ENCODE measurements around the gene ASPSCR1. TPM values are rescaled to one million over a fixed set of nuclear protein-coding genes. Genes with fewer than 3 reads are reported as not detected.

Gene ASPSCR1
- total and polyA plus RNA-seq, 9 of the 15 experiments (the other 6 are each of a cell fraction or from before 2014, with no cell fraction given): 0.90 to 36.9 (median 11.6) TPM

DNA sequence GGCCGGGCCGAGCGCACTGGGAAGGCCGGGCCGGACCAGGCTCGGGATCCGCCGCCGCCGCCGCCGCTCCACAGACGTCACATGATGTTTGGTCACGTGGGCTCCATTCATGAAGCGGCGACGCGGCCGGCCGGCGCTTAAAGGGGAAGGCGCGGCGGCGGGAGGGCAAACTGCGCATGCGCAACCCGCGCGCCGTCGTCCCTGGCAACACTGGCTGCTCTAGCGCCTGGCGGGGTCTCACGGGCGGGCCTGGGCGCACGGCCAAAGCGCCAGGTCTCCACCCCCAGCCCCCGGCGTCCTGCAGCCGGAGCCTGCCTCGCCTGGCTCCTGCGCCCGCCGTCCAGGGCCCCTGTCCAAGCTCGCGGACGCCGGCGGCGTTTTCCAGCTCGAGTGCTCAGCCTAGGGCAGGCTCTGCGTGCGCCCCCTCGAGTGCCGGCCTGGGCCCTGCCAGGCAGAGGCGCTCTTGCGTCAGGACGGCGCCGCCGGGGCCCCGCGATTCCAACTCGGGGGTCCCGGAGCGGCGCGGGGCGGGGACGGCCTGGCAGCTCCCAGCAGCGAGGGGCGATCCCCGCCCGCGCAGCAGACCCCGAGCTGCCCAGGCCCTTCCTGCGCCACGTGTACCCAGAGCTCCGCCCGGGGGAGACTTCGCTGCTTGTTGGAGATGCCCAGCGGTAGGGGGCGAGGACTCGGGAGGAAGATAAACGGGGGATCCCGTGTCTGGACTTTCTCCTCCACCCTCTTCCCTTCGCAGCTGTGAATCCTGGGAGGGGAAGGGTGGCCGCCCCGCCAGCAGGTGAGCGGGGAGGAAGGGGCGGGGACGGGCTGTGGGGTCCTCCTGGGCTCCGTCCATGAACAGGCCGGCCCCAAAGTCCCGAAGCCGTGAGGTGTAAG, 49.5 kb upstream of the ASPSCR1 start, which contains the start of gene MAFG (continued):
- TF ChIP-seq, protein P1, sequence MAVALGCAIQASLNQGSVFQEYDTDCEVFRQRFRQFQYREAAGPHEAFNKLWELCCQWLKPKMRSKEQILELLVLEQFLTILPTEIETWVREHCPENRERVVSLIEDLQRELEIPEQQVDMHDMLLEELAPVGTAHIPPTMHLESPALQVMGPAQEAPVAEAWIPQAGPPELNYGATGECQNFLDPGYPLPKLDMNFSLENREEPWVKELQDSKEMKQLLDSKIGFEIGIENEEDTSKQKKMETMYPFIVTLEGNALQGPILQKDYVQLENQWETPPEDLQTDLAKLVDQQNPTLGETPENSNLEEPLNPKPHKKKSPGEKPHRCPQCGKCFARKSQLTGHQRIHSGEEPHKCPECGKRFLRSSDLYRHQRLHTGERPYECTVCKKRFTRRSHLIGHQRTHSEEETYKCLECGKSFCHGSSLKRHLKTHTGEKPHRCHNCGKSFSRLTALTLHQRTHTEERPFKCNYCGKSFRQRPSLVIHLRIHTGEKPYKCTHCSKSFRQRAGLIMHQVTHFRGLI (CRISPR knock-in tag; IDR thresholded peaks at IDR 0.05): no peak
- no peak for TF ChIP-seq SAP30 (IDR thresholded peaks at IDR 0.05; ENCODE audit: borderline replicate concordance, insufficient read depth, low read depth, low read length, poor library complexity, severe bottlenecking)
- TF ChIP-seq ZNF217 (CRISPR knock-in tag; IDR thresholded peaks at IDR 0.05): no peak
- no peak for TF ChIP-seq EHMT2 (IDR thresholded peaks at IDR 0.05)
- TF ChIP-seq ELF4 (CRISPR knock-in tag; IDR thresholded peaks at IDR 0.05): no peak
- TF ChIP-seq, protein P2, sequence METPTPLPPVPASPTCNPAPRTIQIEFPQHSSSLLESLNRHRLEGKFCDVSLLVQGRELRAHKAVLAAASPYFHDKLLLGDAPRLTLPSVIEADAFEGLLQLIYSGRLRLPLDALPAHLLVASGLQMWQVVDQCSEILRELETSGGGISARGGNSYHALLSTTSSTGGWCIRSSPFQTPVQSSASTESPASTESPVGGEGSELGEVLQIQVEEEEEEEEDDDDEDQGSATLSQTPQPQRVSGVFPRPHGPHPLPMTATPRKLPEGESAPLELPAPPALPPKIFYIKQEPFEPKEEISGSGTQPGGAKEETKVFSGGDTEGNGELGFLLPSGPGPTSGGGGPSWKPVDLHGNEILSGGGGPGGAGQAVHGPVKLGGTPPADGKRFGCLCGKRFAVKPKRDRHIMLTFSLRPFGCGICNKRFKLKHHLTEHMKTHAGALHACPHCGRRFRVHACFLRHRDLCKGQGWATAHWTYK (CRISPR knock-in tag; IDR thresholded peaks at IDR 0.05): peak; percentile 74; the same call in 1 of the 2 replicates
- no peak for TF ChIP-seq ZNF274 (IDR thresholded peaks at IDR 0.05; ENCODE audit: borderline replicate concordance, low read depth, low read length)
- TF ChIP-seq, protein P3, sequence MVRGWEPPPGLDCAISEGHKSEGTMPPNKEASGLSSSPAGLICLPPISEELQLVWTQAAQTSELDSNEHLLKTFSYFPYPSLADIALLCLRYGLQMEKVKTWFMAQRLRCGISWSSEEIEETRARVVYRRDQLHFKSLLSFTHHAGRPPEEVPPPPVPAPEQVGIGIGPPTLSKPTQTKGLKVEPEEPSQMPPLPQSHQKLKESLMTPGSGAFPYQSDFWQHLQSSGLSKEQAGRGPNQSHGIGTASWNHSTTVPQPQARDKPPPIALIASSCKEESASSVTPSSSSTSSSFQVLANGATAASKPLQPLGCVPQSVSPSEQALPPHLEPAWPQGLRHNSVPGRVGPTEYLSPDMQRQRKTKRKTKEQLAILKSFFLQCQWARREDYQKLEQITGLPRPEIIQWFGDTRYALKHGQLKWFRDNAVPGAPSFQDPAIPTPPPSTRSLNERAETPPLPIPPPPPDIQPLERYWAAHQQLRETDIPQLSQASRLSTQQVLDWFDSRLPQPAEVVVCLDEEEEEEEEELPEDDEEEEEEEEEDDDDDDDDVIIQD (CRISPR knock-in tag; IDR thresholded peaks at IDR 0.05): no peak
- no peak; the same call in 1 of the 2 replicates for TF ChIP-seq RBM34 (IDR thresholded peaks at IDR 0.05; ENCODE audit: borderline replicate concordance, insufficient read depth, low read length)
- no peak for TF ChIP-seq CHD2 (IDR thresholded peaks at IDR 0.05; ENCODE audit: low read depth, low read length)
- TF ChIP-seq FOS (IDR thresholded peaks at IDR 0.05; ENCODE audit: extremely low read depth, insufficient read length): no peak
- TF ChIP-seq, protein P4, sequence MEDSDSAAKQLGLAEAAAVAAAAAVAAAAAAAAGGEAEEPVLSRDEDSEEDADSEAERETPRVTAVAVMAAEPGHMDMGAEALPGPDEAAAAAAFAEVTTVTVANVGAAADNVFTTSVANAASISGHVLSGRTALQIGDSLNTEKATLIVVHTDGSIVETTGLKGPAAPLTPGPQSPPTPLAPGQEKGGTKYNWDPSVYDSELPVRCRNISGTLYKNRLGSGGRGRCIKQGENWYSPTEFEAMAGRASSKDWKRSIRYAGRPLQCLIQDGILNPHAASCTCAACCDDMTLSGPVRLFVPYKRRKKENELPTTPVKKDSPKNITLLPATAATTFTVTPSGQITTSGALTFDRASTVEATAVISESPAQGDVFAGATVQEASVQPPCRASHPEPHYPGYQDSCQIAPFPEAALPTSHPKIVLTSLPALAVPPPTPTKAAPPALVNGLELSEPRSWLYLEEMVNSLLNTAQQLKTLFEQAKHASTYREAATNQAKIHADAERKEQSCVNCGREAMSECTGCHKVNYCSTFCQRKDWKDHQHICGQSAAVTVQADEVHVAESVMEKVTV (CRISPR knock-in tag; IDR thresholded peaks at IDR 0.05): no peak
- TF ChIP-seq PTBP1 (IDR thresholded peaks at IDR 0.05; ENCODE audit: low read depth, low read length): no peak
- TF ChIP-seq DPF2 (IDR thresholded peaks at IDR 0.05): no peak
- TF ChIP-seq, protein P5, sequence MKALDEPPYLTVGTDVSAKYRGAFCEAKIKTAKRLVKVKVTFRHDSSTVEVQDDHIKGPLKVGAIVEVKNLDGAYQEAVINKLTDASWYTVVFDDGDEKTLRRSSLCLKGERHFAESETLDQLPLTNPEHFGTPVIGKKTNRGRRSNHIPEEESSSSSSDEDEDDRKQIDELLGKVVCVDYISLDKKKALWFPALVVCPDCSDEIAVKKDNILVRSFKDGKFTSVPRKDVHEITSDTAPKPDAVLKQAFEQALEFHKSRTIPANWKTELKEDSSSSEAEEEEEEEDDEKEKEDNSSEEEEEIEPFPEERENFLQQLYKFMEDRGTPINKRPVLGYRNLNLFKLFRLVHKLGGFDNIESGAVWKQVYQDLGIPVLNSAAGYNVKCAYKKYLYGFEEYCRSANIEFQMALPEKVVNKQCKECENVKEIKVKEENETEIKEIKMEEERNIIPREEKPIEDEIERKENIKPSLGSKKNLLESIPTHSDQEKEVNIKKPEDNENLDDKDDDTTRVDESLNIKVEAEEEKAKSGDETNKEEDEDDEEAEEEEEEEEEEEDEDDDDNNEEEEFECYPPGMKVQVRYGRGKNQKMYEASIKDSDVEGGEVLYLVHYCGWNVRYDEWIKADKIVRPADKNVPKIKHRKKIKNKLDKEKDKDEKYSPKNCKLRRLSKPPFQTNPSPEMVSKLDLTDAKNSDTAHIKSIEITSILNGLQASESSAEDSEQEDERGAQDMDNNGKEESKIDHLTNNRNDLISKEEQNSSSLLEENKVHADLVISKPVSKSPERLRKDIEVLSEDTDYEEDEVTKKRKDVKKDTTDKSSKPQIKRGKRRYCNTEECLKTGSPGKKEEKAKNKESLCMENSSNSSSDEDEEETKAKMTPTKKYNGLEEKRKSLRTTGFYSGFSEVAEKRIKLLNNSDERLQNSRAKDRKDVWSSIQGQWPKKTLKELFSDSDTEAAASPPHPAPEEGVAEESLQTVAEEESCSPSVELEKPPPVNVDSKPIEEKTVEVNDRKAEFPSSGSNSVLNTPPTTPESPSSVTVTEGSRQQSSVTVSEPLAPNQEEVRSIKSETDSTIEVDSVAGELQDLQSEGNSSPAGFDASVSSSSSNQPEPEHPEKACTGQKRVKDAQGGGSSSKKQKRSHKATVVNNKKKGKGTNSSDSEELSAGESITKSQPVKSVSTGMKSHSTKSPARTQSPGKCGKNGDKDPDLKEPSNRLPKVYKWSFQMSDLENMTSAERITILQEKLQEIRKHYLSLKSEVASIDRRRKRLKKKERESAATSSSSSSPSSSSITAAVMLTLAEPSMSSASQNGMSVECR (CRISPR knock-in tag; IDR thresholded peaks at IDR 0.05): peak; percentile 90
- no peak for TF ChIP-seq HMG20B (CRISPR knock-in tag; IDR thresholded peaks at IDR 0.05)

Measured in K562 (cell line).